ENCODE measurements around the gene PAPOLB. TPM values are rescaled to one million over a fixed set of nuclear protein-coding genes. Genes with fewer than 3 reads are reported as not detected.
"Not testable (repeated sequence)": the region's sequence is repeated elsewhere in the genome, so short reads cannot be mapped to it uniquely, and the experiment has no call there.

Gene PAPOLB
- total RNA-seq, 4 donors from 2014 or later = 0.38 TPM; not detected in 3

DNA sequence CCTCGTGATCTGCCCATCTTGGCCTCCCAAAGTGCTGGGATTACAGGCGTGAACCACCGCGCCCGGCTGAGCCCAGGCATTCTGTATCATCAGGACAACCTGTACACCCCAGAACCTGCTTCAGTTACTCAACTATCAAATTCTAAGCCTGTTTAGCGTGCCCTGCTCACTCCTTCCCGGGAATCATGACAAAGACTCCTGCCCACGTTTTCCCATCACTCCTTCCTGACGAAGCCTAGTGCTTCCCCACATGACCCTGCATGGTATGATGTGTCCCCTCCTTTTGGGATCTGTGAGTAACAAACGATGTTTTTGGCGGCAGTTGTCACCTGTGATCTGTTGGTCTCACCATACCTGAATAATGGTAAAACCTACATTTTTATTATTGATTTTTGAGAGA lies 33.9 kb upstream of the PAPOLB start:
- Histone ChIP-seq H3K4me1 (no peaks in the 10 kb centered on the region), H3K9me3 (peaks cover 0 to 10% (median 0%) of the 10 kb centered on the region in 3 donors), H3K27me3 (peaks cover 0 to 1% (median 0%) of the 10 kb centered on the region in 4 donors), H3K27ac (no peak overlapping the region), H3K4me3 (no peak overlapping the region), H3K36me3 (no peaks in the 10 kb centered on the region)
- no peak for DNase-seq
- TF ChIP-seq, protein P1, sequence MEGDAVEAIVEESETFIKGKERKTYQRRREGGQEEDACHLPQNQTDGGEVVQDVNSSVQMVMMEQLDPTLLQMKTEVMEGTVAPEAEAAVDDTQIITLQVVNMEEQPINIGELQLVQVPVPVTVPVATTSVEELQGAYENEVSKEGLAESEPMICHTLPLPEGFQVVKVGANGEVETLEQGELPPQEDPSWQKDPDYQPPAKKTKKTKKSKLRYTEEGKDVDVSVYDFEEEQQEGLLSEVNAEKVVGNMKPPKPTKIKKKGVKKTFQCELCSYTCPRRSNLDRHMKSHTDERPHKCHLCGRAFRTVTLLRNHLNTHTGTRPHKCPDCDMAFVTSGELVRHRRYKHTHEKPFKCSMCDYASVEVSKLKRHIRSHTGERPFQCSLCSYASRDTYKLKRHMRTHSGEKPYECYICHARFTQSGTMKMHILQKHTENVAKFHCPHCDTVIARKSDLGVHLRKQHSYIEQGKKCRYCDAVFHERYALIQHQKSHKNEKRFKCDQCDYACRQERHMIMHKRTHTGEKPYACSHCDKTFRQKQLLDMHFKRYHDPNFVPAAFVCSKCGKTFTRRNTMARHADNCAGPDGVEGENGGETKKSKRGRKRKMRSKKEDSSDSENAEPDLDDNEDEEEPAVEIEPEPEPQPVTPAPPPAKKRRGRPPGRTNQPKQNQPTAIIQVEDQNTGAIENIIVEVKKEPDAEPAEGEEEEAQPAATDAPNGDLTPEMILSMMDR (IDR thresholded peaks at IDR 0.05) = no peak
- TF ChIP-seq POLR2A (IDR thresholded peaks at IDR 0.05) = no peak
- intact Hi-C loops (cut with DNase I) = no loop called here
- WGBS, 2 donors = 76 to 82% methylated on average over 10 to 11 of the region's 11 CpGs

DNA sequence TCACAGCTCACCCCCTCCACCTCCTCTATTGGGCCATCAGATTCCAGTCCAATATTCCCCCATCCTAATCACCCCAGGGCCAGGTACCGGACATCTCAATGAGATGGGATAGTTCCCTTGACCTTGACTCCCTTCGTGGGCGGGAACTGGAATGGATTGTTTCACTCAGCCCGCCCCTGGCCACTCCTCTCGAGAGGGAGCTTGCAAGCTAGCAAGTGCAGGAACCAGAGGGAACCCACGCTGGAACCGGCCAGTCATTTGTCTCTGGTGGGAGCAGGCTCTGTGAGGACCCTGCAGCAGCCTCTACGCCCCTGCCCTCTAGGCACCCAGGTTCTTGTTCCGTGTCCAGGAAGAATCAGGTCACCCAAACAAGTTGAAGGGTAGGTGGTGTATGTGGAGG lies 32.7 kb upstream of the PAPOLB start:
- DNase-seq = no peak
- intact Hi-C loops (cut with DNase I) = no loop called here
- H3K4me1 ChIP-seq = no peaks in the 10 kb centered on the region
- no peaks in the 10 kb centered on the region for H3K27me3 ChIP-seq
- TF ChIP-seq, protein P1 (IDR thresholded peaks at IDR 0.05) = no peak
- TF ChIP-seq POLR2A (IDR thresholded peaks at IDR 0.05) = no peak
- WGBS, 2 donors = 73 to 85% methylated on average over 4 to 5 of the region's 9 CpGs
- H3K4me3 ChIP-seq = no peak overlapping the region
- peaks cover 0 to 10% (median 0%) of the 10 kb centered on the region in 3 donors for H3K9me3 ChIP-seq
- no peak overlapping the region for H3K27ac ChIP-seq
- H3K36me3 ChIP-seq = no peaks in the 10 kb centered on the region

DNA sequence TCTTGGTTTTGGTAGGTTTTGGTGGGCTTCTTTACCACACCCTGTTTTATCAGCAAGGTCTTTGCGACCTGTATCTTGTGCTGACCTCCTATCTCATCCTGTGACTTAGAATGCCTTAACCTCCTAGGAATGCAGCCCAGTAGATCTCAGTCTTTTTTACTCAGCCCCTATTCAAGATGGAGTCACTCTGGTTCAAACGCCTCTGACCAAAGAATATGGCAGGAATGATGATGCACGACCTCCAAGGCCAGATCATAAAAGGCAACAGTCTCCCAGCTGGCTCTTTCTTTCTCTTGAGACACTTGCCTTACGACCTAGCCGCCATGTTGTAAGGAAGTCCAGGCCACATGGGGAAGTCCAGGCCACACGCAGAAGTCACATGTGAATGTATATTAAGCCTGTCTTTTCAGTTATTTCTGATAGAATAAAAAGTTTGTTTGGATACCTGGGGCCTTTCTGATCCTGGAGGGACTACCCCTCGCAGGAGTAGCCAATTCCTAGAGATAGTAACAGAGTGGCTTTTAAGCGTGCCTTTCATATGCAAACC lies 32.2 kb upstream of the PAPOLB start:
- TF ChIP-seq POLR2A (IDR thresholded peaks at IDR 0.05) = no peak
- TF ChIP-seq, protein P1 (IDR thresholded peaks at IDR 0.05) = no peak
- no peaks in the 10 kb centered on the region for H3K4me1 ChIP-seq
- WGBS, 2 donors = 82 to 84% methylated on average over 7 to 8 of the region's 8 CpGs
- no peak for DNase-seq
- H3K9me3 ChIP-seq = peaks cover 0 to 10% (median 0%) of the 10 kb centered on the region in 3 donors
- no peaks in the 10 kb centered on the region for H3K36me3 ChIP-seq
- H3K27me3 ChIP-seq = no peaks in the 10 kb centered on the region
- H3K4me3 ChIP-seq = no peak overlapping the region
- no peak overlapping the region for H3K27ac ChIP-seq
- intact Hi-C loops (cut with DNase I) = no loop called here

DNA sequence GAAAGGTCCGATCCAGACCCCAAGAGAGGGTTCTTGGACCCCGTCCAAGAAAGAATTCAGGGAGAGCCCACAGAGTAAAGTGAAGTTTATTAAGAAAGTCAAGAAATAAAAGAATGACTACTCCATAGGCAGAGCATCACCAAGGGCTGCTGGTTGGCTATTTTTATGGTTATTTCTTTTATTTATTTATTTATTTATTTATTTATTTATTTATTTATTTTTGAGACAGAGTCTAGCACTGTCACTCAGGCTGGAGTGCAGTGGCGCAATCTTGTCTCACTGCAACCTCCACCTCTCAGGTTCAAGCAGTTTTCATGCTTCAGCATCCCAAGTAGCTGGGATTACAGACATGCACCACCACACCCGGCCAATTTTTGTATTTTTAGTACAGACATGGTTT lies 31.4 kb upstream of the PAPOLB start:
- DNase-seq; H3K27me3 ChIP-seq; H3K4me3 ChIP-seq; H3K4me1 ChIP-seq; intact Hi-C loops (cut with DNase I); H3K27ac ChIP-seq; H3K36me3 ChIP-seq: not testable (repeated sequence)
- WGBS, 2 donors = 68 to 69% methylated on average over 4 of the region's 4 CpGs
- peaks cover 0 to 10% (median 0%) of the 10 kb centered on the region in 3 donors for H3K9me3 ChIP-seq

DNA sequence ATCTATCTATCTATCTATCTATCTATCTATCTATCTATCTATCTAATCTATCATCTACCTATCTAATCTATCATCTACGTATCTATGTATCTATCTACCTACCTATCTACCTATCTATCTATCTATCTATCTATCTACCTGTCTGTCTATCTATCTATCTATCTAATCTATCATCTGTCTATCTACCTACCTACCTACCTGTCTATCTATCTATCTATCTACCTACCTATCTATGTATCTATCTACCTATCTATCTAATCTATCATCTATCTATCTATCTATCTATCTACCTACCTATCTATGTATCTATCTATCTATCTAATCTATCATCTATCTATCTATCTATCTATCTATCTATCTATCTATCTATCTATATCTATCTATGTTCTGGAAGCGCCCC lies 29.7 kb upstream of the PAPOLB start:
- intact Hi-C loops (cut with DNase I); DNase-seq; H3K36me3 ChIP-seq; H3K4me3 ChIP-seq; H3K4me1 ChIP-seq; H3K27me3 ChIP-seq; H3K27ac ChIP-seq: not testable (repeated sequence)
- 46 to 66% methylated on average over 2 of the region's 2 CpGs for WGBS, 2 donors
- peaks cover 0 to 10% (median 0%) of the 10 kb centered on the region in 3 donors for H3K9me3 ChIP-seq

DNA sequence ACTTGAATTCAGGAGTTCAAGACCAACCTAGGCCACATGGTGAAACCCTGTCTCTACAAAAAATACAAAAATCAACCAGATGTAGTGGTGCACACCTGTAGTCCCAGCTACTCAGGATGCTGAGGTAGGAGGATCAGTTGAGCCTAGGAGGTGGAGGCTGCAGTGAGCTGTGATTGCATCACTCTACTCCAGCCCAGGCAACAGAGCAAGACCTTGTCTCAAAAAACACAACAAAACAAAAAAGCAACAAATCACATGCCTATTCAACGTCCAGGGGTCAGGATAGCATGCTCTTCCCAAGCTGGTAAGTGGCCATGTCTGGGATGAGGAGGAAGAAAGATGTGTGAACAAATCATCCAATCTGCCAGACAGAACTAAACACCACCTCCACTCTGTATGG lies 27.9 kb upstream of the PAPOLB start:
- Histone ChIP-seq H3K27me3 (peaks cover 0 to 4% (median 0%) of the 10 kb centered on the region in 4 donors), H3K36me3 (no peaks in the 10 kb centered on the region), H3K27ac (no peak overlapping the region), H3K4me1 (no peaks in the 10 kb centered on the region), H3K4me3 (no peak overlapping the region), H3K9me3 (peaks cover 0 to 9% (median 0%) of the 10 kb centered on the region in 3 donors)
- TF ChIP-seq POLR2A (IDR thresholded peaks at IDR 0.05) = no peak
- TF ChIP-seq, protein P1 (IDR thresholded peaks at IDR 0.05) = no peak
- no peak for DNase-seq
- intact Hi-C loops (cut with DNase I) = no loop called here
- 29 to 40% methylated on average over 1 of the region's 1 CpG for WGBS, 2 donors

All from esophagus squamous epithelium (tissue), 5 donors.